GM10266 (cell line): ENCODE data around the gene MEIS1.

Source experiments
- DNase-seq: peaks from one replicate; pipeline ENCODE4 v3.0.0; 2012; ENCODE audit errors: extremely low spot score
- CTCF ChIP-seq: IDR thresholded peaks from 2 replicates; pipeline ENCODE4 v1.5.1; 2012; ENCODE audit warnings: mild to moderate bottlenecking, low read depth; ENCODE audit not compliant: control insufficient read depth, insufficient read depth; ENCODE audit errors: missing control alignments

The MEIS1 gene

GRCh38 chr2:66579186-66580126 is 144.5 kb downstream of the MEIS1 start:
- TF ChIP-seq CTCF: no peak
- DNase-seq: no peak

- no peak for TF ChIP-seq CTCF
- DNase-seq: no peak
These were observed 145.5 kb downstream of the MEIS1 start for GRCh38 chr2:66580166-66581049.

- no peak for TF ChIP-seq CTCF
- no peak for DNase-seq
These were observed 146.6 kb downstream of the MEIS1 start for GRCh38 chr2:66581339-66582103.

- no peak for DNase-seq
- TF ChIP-seq CTCF: no peak
These were observed 147.4 kb downstream of the MEIS1 start for GRCh38 chr2:66582104-66582986.

GRCh38 chr2:66582987-66583880 is 148.3 kb downstream of the MEIS1 start:
- DNase-seq: no peak
- TF ChIP-seq CTCF: no peak
